Adrenal gland (tissue), 12 donors: ENCODE data around the gene CYB5D1. TPM values are rescaled to one million over a fixed set of nuclear protein-coding genes. Genes with fewer than 3 reads are reported as not detected.

Experiments used
- DNase-seq, 7 donors: peaks; one replicate each; pipeline ENCODE4 v3.0.0-alpha.2; 2019 to 2020
- H3K27ac ChIP-seq, 5 donors: fragments of 200-600 bp; sonication (generic) in 4 of 5; 1 replicate in 3 of 5; 2 replicates in 2 of 5; pipeline versions ENCODE4 v1.5.1 to v1.8.0; 2016 to 2020; ENCODE audit warnings: mild to moderate bottlenecking in 1 of 5
- H3K27me3 ChIP-seq: fragments of 200-600 bp; 2 replicates; pipeline ENCODE4 v1.8.0; 2021
- H3K36me3 ChIP-seq, 2 donors: fragments of 200-600 bp; replicated peaks in 1 of 2; 1 replicate in 1 of 2; 2 replicates in 1 of 2; pipeline versions ENCODE4 v1.5.1 to v1.8.0; 2018 to 2022
- H3K4me1 ChIP-seq, 2 donors: fragments of 200-600 bp; replicated peaks in 1 of 2; 1 replicate in 1 of 2; 2 replicates in 1 of 2; pipeline versions ENCODE4 v1.5.1 to v1.8.0; 2018 to 2021
- H3K4me3 ChIP-seq, 4 donors: fragments of 200-600 bp; sonication (generic) in 3 of 4; one replicate each; pipeline ENCODE4 v1.5.1; 2016 to 2018
- H3K9me3 ChIP-seq, 3 donors: fragments of 200-600 bp; sonication (generic) in 1 of 3; replicated peaks in 1 of 3; 1 replicate in 2 of 3; 2 replicates in 1 of 3; pipeline versions ENCODE4 v1.5.1 to v1.8.0; 2016 to 2021
- CTCF ChIP-seq, 6 experiments: fragments of 450-650 bp in 4 of 6; fragments of 200-600 bp in 2 of 6; sonication (generic) in 1 of 6; IDR thresholded peaks; 1 replicate in 5 of 6; 2 replicates in 1 of 6; pipeline versions ENCODE4 v1.5.1 to v1.8.0; 2016 to 2021; ENCODE audit warnings: antibody characterized with exemption in 6 of 6, mild to moderate bottlenecking in 2 of 6, moderate library complexity in 1 of 6
- POLR2A ChIP-seq, 2 donors: fragments of 450-650 bp; IDR thresholded peaks; one replicate each; pipeline ENCODE4 v1.6.1; 2017; ENCODE audit warnings: antibody characterized with exemption in 2 of 2, mild to moderate bottlenecking in 2 of 2, moderate library complexity in 1 of 2
- WGBS, 4 donors: extraction: QIAGEN DNeasy Blood & Tissue Kit in 2 of 4; methylation state at CpG; one replicate each; pipeline versions ENCODE4 v1.1.5 to v1.1.7; 2013 to 2017; 5-methylcytosine and 5-hydroxymethylcytosine counted together
- intact Hi-C, 2 donors: fragments of 100-400 bp; cut with DNase I; formaldehyde crosslinking; loops; one replicate each; pipeline versions ENCODE4 v1.14.1 to v1.15.0; 2022 to 2023
- polyA plus RNA-seq, 3 donors: library from polyadenylated mRNA; stranded (reverse); fragments of 200-250 nt in 2 of 3; fragments of 350-450 nt in 1 of 3; fragmentation: Illumina TruSeq in 1 of 3; extraction: RNeasy Lipid Tissue Mini Kit (QIAGEN cat#74804) in 1 of 3; gene quantifications; one replicate each; pipeline ENCODE4 v1.2.3, GENCODE V29; 2013 to 2014
- total RNA-seq, 9 donors: library from RNA; depleted of rRNA in 4 of 9; stranded (reverse); fragments of >200 nt in 4 of 9; fragments of 120-200 nt in 1 of 9; fragmentation: NEBNext Ultra II Directional in 1 of 9; extraction: Animal tissue kit (Norgen Biotek cat#: 25700) in 1 of 9; gene quantifications; one replicate each; pipeline versions ENCODE4 v1.1.0 to v1.2.4, GENCODE V29; 2013 to 2023
- donor health status: healthy with polysubstance abuse.
- donor health status: Bipolar disorder and iron deficiency.
- donor health status: DM: yes; HTN: yes; CAD: no.
- donor health status: DM: no; HTN: no; CAD: no.
- donor health status: DM: no; HTN: no; CAD: no.
- donor health status: DM: yes; HTN: yes; CAD: no.

Gene CYB5D1
- total and polyA plus RNA-seq, 12 donors, result 6.5 to 36.8 (median 16.8) TPM

- Histone ChIP-seq H3K36me3 (no peaks in the 10 kb centered on the region), H3K27me3 (no peaks in the 10 kb centered on the region), H3K9me3 (no peaks in the 10 kb centered on the region), H3K4me1 (peaks cover 33 to 45% of the 10 kb centered on the region in 2 donors), H3K4me3 (peak overlapping the region in 3 of 4 donors; percentile 67 to 75 (median 72)), H3K27ac (peak overlapping the region; percentile 98 to 99 (median 98))
- WGBS, 4 donors, result 1 to 4% (median 2%) methylated on average over 17 to 19 of the region's 19 CpGs
- intact Hi-C loops, result no loop called here
- DNase-seq, result peak; percentile 89 to 97 (median 96)
- TF ChIP-seq CTCF (IDR thresholded peaks at IDR 0.05), result peak in 1 of 6 experiments; percentile 33
- peak in 1 of 2 donors; percentile 77 for TF ChIP-seq POLR2A (IDR thresholded peaks at IDR 0.05)
Measured at GRCh38 chr17:7836596-7837407, 21.0 kb upstream of the CYB5D1 start.

- peak overlapping the region in 1 of 4 donors; percentile 67 for H3K4me3 ChIP-seq
- no peak for TF ChIP-seq CTCF (IDR thresholded peaks at IDR 0.05)
- TF ChIP-seq POLR2A (IDR thresholded peaks at IDR 0.05), result no peak
- peak overlapping the region in 4 of 5 donors; percentile 98 to 99 (median 98) for H3K27ac ChIP-seq
- intact Hi-C loops, result no loop called here
- H3K9me3 ChIP-seq, result no peaks in the 10 kb centered on the region
- DNase-seq, result peak in 1 of 7 donors; percentile 6
- H3K27me3 ChIP-seq, result no peaks in the 10 kb centered on the region
- peaks cover 33 to 45% of the 10 kb centered on the region in 2 donors for H3K4me1 ChIP-seq
- no peaks in the 10 kb centered on the region for H3K36me3 ChIP-seq
- 7 to 11% (median 9%) methylated on average over 8 of the region's 8 CpGs for WGBS, 4 donors
Measured at GRCh38 chr17:7837408-7838088, 20.3 kb upstream of the CYB5D1 start.

GRCh38 chr17:7838090-7839075 is 19.4 kb upstream of the CYB5D1 start:
- H3K4me3 ChIP-seq, result peak overlapping the region in 1 of 4 donors; percentile 34
- TF ChIP-seq CTCF (IDR thresholded peaks at IDR 0.05), result no peak
- intact Hi-C loops, result no loop called here

More at GRCh38 chr17:7838090-7839075, 19.4 kb upstream of the CYB5D1 start:
- H3K36me3 ChIP-seq, result no peaks in the 10 kb centered on the region
- H3K4me1 ChIP-seq, result peaks cover 30 to 46% of the 10 kb centered on the region in 2 donors
- 18 to 26% (median 20%) methylated on average over 8 to 12 of the region's 12 CpGs for WGBS, 4 donors
- H3K27me3 ChIP-seq, result no peaks in the 10 kb centered on the region
- no peaks in the 10 kb centered on the region for H3K9me3 ChIP-seq
- DNase-seq, result peak; percentile 41 to 66 (median 60)
- H3K27ac ChIP-seq, result peak overlapping the region in 4 of 5 donors; percentile 98 to 99 (median 99)
